PC-3 (cell line): ENCODE results near the gene SLC9A4.
"Not testable (repeated sequence)": the region's sequence is repeated elsewhere in the genome, so short reads cannot be mapped to it uniquely, and the experiment has no call there.

Experiments used
- EZH2 ChIP-seq: fragments of 300-600 bp; sonication (generic); IDR thresholded peaks from one replicate; pipeline ENCODE4 v1.6.1; 2017; ENCODE audit warnings: antibody characterized with exemption, mild to moderate bottlenecking, low read length; ENCODE audit not compliant: unreplicated experiment
- EZH2phosphoT487 ChIP-seq: fragments of 300-600 bp; sonication (generic); IDR thresholded peaks from 2 replicates; pipeline ENCODE4 v1.6.1; 2018; ENCODE audit warnings: mild to moderate bottlenecking, antibody characterized with exemption, low read length, borderline replicate concordance
- TF ChIP-seq, protein P1 (sequence below): fragments of 300-600 bp; sonication (generic); conservative IDR thresholded peaks from 2 replicates; pipeline ENCODE4 v1.5.1; 2017; ENCODE audit warnings: antibody characterized with exemption, low read depth, mild to moderate bottlenecking, low read length

GRCh38 chr2:102562542-102562941, 89.5 kb downstream of the SLC9A4 start:
- not testable (repeated sequence) for TF ChIP-seq EZH2, EZH2phosphoT487
- TF ChIP-seq, protein P1, sequence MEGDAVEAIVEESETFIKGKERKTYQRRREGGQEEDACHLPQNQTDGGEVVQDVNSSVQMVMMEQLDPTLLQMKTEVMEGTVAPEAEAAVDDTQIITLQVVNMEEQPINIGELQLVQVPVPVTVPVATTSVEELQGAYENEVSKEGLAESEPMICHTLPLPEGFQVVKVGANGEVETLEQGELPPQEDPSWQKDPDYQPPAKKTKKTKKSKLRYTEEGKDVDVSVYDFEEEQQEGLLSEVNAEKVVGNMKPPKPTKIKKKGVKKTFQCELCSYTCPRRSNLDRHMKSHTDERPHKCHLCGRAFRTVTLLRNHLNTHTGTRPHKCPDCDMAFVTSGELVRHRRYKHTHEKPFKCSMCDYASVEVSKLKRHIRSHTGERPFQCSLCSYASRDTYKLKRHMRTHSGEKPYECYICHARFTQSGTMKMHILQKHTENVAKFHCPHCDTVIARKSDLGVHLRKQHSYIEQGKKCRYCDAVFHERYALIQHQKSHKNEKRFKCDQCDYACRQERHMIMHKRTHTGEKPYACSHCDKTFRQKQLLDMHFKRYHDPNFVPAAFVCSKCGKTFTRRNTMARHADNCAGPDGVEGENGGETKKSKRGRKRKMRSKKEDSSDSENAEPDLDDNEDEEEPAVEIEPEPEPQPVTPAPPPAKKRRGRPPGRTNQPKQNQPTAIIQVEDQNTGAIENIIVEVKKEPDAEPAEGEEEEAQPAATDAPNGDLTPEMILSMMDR, result not testable (repeated sequence)
